HT-29 (cell line): ENCODE measurements around the gene ZCCHC24. TPM values are rescaled to one million over a fixed set of nuclear protein-coding genes. Genes with fewer than 3 reads are reported as not detected.

Source experiments
- DNase-seq: peaks from one replicate; pipeline ENCODE4 v3.0.0-alpha.2; 2015; ENCODE audit warnings: low spot score
- total RNA-seq: library from RNA; depleted of rRNA; stranded (reverse); fragments of >200 nt; shearing (Covaris generic); gene quantifications from 2 replicates; pipeline ENCODE4 v1.2.3, GENCODE V29; 2014

The ZCCHC24 gene
- total RNA-seq, 1 experiment from 2014 or later, result not detected

DNA sequence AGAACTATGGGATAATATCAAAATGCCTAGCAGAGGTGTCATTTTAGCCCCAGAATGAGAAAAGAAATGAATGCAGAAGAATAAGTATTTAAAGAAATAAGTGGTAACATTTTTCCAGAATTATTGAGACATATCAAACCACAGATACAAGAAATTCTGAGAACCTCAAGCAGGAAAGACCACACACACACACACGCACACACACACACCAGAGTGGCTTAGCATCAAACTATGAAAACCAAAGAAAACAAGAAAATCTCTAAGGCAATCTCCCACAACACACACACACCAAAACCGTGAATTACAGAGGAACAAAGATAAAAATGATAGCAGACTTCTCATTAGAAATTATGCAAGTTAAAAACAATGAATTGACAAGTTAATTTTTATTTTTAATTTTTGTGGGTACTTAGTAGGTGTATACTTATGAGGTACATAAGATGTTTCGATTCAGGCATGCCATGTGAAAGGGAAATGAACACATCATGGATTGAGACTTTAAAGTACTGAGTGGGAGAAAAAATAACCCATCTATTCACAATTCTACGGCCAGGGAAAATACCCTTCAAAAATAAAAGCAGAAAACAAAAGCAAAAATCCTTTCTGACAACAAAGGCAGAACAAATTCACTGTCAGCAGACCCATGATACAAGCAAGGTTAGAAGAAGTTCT is 83.6 kb downstream of the ZCCHC24 start:
- no peak for DNase-seq

DNA sequence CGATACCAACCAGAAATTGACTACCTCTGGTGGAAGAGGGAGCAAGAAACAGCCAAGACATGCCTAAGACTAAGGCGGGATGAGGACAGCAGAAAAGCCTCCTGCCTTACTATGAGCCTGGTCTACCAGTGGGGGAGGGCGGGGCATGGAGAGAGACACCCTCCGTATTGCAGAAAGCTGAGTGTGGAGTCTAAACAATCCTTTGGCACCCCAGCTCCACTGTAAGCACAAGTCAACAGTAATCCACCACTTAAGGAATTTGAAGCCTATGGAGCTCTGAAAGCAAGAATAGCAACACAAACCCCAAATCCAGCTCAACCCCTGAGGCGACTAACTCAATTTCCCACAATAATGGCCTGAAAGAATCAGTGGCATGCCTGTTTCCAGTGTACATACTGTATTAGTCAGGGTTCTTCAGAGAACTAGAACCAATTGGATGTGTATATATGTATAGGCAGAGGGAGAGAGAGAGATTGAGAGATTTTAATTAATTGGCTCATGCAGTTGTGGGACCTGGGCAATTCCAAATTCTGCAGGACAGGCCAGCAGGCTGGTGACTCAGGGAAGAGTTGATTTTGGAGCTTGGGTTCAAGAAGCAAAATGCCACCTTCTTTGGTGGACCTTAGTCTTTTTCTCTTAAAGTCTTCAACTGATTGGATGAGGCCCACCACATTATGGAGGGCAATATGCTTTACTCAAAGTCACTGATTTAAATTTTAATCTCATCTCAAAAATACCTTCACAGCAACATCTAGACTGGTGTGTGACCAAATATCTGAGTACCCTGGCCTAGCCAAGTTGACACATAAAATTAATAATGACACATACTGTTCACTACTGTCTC is 84.7 kb downstream of the ZCCHC24 start:
- DNase-seq, result no peak

DNA sequence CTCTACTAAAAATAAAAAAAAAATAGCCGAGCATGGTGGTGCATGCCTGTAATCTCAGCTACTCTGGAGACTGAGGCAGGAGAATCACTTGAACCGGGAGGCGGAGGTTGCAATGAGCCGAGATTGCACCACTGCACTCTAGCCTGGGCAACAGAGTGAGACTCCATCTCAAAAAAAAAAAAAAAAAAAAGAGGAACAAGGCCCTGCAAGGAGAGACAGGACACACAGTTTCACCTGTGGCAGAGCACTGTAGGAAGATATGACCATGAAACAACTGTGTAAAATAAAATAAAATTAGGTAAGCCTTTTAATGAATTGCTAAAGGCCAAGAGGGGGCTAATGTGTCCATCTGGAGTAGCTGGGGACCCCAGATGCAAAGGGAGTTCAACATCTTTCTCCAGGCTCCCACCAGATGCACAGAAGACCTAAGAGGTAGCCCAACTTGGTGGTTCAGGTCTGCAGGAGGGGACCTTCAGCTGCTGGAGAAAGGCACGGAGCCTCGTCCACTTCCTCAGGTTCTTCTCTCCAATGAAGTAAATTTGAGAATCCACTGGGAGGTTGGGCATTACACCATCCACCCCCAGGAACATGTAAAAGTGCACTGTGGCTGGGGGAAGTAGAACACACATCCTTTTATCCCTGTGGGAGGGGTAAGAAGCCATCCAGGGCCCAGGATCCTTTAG is 85.5 kb downstream of the ZCCHC24 start:
- no peak for DNase-seq

DNA sequence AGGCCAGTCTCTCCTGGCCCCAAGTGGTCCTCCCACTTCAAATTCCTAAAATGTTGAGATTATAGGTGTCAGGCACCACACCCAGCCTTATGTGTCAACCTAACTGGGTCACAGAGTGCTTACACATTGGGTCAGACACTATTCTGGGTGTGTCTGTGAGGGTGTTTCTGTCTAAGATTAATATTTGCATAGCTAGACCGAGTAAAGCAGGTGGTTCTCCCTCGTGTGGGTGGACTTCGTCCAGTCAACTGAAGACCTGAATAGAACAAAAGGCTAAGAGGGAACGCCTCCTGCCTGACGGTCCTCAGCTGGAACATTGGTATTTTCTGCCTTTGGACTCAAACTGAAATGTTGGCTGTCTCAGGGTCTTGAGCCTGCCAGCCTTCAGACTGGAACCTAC is 86.6 kb downstream of the ZCCHC24 start:
- DNase-seq, result peak; percentile 40

DNA sequence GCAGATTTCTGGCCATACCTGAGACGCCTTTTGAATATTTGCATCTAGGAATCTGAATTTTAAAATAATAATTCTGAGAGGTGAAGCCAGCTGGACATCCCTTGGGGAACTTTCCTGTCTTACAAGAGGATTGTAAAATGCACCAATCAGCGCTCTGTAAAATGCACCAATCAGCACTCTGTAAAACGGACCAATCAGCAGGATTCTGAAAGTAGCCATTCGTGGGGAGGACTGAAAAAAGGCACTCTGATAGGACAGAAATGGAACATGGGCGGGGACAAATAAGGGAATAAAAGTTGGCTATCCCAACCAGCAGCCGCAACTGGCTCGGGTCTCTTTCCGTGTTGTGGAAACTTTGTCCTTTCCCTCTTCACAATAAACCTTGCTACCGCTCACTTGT is 88.2 kb downstream of the ZCCHC24 start:
- DNase-seq, result no peak

DNA sequence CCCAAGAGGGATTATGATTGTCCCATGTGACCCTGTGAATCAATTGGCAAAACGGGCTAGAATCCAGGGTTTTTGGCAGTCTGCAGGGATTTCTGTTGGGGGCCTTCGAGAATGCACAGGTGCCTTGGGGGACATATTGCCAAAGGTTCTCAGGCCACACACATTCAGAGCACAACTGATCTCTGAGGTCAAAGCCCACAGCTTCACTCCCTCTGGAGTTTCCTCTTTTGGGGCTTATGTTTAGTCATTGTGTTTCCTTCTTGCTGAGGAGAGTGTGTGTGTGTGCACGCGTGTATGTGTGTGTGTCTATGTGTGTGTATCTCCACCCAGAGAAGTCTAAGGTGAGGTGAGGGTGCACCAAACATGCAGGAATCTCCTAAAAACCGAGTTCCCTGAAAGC is 89.3 kb downstream of the ZCCHC24 start:
- no peak for DNase-seq

DNA sequence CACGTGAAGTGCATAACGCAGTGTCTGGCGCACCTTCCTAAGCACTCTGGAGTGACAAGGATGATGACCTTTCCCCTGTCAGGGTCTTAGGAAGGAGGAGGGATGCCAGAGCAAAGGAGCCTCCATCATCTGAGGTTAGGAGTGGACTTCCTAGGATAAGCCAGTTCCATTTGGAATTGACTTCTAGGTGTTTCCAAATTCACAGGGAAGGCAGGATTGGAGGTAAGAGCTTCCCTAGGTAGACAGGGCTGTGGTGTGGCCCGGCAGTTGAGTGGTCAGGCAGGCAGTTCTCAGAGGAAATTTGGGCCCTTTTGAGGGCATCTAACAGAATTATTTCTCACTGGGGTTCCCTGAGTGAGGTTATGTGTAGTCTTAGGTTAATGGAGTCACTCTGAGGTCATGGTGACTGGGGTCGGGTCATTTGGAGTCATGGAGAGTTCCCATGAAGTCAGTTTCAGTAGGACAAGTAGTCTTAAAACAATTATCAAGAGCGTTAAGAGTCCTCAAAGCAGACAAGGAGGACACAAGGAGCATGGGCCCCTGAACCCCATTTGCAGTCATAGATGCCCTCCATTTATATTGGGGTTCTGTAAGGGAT is 89.9 kb downstream of the ZCCHC24 start:
- DNase-seq, result no peak

DNA sequence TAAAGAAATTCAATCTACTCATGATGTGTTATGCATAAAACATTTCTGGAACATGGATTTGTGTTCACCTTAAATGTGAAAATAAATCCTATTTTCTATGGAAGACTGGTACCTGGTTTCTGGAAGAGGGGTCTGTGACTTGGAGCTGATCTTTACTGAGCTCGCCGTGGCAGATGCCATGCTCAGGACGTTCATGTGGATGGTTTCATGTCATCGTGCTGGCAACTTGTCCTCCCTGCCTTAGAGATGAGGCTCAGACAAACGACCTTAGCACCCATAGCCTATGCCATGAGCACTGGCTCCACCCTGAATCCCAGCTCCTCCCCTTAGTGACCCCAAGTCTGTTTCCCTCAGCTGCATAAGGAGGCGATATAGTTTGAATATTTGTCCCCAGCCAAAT is 90.8 kb downstream of the ZCCHC24 start:
- no peak for DNase-seq

DNA sequence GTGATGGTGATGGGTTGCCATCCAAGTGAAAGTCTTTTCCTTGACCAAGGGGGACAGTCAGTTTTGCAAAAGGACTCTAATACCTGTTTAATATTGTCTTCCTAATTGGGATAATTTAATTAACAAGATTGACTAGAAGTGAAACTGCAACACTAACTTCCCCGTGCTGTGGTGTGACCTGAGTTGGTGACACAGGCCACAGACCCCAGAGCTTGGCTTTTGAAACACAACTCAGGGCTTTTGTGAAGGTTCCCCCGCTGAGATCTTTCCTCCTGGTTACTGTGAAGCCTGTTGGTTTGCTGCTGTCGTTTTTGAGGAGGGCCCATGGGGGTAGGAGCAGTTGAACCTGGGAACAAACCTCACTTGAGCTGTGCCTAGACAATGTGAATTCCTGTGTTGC is 91.3 kb downstream of the ZCCHC24 start:
- no peak for DNase-seq

DNA sequence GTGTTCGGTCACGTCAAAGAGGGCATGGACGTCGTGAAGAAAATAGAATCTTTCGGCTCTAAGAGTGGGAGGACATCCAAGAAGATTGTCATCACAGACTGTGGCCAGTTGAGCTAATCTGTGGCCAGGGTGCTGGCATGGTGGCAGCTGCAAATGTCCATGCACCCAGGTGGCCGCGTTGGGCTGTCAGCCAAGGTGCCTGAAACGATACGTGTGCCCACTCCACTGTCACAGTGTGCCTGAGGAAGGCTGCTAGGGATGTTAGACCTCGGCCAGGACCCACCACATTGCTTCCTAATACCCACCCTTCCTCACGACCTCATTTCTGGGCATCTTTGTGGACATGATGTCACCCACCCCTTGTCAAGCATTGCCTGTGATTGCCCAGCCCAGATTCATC is 91.7 kb downstream of the ZCCHC24 start:
- no peak for DNase-seq

DNA sequence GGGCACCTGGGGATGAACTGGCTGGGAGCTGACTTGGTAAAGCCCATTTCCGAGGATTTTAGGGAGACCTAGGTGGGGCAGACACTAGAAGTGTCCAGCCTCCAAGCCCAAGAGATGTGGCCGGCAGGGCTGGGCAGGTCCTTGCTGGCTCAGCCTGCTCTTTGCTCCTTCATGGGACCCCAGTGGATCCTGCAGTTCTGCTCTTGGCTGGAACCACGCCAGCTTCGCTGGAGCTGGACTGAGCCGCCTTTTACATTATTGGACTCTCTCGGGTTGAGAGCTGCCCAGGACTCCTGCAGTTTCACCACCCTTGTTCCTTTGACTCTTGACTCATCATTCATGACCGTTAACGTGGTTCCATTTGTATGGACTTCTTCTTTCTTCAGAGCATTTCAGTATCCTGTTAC is 92.4 kb downstream of the ZCCHC24 start:
- no peak for DNase-seq

DNA sequence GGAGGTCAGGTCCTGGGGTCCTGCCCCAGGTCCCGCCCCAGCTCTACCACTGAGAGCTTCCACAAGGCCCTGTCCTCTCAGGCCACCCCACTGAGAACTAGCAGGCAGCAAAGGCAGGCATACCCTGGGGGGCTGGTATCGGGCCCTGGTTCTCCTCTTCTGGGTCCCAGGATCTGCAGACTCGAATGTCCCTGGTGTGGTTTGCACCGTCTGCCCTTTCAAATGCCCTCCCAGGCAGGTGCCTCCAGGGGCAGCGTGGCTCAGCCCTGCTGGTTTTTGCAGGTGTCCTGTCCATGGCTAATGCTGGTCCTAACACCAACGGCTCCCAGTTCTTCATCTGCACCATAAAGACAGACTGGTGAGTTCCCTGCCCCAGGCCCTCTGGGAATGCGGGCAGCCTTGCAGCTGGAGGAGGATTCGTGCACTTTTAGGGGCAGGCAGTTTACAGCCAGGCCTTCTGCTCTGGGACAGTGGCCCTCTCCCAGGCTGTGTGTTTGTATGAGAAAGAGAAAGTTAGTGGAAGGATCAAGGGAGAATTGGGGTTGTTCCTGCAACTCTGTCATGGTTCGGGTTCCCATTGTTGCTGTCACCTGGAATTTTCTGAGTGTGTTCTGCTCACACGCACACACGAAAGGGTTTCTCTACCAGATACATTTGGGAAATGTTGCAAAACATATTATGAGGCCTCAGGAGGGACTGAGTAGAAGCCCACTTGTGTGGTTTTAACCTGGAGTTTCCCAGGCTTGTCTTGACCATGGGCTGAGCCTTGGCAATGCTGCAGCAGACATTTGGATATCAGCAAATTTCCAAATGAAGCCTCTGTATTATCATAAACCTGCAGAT is 93.2 kb downstream of the ZCCHC24 start:
- no peak for DNase-seq

DNA sequence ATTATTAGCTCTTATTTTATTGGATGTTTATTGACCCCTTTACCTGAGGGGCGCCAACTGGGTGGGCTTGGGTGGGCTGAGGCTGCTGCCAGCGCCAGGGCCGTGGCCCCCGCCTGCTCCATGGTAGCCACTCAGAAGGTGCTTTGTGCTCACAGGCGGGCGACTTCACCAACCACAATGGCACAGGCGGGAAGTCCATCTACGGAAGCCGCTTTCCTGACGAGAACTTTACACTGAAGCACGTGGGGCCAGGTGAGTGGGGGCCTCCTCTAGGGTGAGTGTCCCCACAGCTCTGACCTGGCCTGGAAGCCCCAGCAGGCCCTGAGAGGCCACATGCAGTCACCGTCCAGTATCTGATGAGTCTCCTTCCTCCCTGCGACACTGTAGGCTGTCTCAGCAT is 94.1 kb downstream of the ZCCHC24 start:
- DNase-seq, result no peak

DNA sequence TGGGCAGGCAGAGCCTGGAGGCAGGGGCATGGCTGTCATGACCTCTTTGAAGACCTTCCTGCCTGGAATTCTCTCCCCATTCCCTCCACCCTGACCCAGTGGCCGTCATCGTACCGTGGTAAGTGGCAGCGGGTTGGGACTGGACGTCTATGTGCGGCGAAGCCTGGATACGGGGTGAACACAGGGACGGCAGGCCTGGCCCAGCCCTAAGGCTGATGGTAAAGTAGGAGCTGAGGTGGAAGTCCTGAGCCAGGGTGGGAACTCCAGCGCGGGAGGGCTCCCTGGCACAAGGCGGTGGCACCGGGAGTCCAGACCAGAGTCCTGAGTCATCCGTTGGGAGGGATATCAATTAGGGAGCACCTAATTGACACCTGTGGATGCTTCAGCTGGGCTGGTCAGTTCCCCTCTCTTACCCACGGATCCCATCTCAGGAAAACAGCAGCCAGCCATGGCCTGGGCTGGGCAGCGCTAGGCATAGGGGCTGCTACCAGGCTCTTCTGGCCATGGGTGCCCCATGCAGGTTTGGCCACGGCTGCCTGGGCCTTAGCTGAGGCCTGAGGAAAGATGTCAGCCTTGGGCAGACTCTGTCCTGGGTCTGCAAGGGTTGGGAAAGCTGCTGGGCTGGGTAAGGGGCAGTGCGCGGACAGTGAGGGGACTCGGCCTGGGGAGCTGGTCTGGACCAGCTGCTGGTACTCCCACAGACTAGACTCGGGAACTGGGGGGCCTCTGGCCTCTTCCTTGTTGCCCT is 94.8 kb downstream of the ZCCHC24 start:
- DNase-seq, result no peak

DNA sequence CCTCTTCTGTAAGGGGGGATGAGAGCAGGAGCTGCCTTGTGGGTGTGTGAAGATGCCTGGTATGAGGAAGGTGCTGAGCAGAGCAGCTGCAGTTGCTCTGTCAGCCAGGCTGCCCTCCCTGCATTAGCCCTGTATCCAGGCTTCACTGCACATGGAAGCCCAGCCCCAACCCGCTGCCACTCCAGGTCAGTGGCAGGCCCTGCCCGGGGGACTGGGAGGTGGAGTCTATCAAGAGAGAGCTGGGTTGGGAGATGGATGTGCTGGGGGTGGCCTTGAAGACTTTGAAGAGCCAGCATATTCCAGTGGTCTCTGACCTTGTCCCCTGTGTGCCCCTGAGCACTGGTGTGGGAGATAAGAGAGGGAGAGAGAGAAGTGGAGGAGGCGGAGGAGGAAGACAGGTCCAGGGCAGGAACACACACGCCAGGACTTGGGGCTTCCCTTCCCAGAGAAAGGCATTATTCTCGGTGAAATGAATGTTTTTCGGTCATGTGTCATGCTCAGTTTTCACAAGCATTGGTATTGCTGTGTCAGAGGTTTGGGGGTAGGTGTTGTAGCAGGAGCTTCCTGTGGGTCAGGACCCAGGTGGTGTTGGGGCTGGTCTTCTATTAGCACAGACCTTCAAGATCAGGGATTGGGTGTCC is 95.5 kb downstream of the ZCCHC24 start:
- no peak for DNase-seq

DNA sequence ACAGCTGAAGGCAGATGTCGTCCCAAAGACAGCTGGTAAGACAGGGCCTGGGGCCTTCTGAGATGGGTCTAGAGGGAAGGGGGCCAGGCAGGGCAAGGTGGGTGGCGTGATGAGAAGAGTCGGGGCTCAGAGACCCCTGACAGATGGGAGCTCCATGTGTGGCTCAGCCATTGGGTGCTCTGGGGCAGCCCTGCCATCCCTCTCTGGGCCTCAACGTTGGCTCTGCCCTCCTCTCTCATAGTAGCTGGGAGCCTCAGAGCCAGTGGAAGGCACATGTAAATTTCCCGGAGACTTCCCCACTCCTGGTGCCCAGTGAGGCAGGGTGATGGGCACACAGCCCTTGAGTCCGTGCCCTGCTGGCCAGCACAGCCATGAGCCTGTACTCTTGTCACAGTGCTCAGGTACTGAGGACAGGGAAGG is 96.3 kb downstream of the ZCCHC24 start:
- DNase-seq, result no peak

DNA sequence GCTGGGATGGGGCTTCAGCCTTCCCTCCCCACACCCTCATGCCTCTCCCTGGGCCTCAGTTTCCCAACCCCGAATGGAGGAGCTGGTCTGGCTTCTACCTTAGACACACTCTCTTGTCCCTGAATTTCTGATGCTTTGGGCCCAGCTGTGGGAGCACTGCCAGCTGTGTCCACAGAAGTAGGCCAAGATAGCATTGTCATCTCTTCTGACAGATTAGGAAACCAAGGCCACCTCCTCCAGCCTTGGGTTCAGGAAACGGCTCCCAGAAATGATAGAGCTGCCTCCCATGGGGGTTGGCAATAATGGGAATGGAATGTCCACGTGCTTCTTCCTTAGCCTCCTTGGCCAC is 96.8 kb downstream of the ZCCHC24 start:
- DNase-seq, result no peak

DNA sequence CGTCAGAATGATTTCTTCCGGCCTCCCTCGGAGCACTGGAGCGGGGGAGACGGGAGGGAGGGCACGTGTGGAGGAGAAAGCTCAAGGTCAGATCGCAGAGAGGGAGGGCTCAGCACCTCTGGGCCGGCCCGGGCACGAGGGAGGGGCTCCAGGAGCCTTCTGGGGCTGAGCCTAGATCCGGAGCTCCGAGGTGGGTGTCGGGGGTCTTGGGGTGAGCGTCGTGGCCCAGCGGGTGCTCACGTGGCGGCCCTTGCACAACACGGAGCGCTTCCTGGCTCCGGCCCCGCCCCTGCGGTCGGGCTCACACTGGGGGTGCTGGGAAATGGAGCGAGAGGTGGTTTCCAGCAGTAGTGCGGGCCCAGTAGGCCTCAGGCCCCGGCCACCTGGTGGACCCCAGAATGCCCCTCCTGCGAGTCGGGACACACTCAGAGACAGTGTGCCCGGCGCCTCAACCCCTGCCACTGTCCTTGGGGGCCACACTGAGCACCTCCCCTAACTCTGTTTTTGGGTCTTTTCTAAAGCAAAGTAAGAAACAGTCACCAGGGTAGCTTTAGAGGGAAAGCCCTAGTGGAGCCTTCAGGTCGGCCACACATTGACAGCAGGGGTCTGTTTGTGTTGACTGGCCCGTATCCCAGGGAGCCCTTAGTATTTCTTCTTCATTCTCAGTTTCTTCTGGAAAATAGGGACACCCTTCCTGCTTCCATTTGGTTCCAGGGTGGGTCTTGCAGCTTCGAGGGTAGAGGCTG is 97.4 kb downstream of the ZCCHC24 start:
- peak; percentile 49 for DNase-seq

DNA sequence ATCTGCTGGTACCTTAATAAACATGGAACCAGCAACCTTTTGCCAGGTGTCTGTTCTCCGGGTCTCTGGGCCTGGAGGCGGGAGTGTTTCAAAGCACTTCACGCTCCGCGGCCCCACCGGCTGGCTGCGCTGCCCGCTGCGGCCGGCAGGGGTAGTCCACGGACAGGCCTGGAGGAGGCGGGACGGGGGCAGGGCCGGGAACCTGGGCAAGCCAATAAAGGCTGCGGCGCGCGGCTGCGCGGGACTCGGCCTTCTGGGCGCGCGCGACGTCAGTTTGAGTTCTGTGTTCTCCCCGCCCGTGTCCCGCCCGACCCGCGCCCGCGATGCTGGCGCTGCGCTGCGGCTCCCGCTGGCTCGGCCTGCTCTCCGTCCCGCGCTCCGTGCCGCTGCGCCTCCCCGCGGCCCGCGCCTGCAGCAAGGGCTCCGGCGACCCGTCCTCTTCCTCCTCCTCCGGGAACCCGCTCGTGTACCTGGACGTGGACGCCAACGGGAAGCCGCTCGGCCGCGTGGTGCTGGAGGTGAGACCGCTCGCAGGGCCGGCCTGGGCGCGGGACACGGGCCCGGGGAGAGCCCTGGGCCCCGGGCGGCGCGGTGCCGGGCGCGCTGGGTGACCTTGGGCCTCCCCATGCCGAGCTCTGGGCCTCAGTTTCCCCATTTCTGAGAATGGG is 98.1 kb downstream of the ZCCHC24 start, which contains the start of gene PPIF:
Gene PPIF, plus strand, starts transcription at position 244 of the 668 bp plus-strand sequence. Its CDS starts 80 bp downstream, at position 324.
- peak; percentile 94 for DNase-seq
